SIG-M5 treated with dmso at 0.1 percent for 504 hours (cell line): Measurements from ENCODE around the gene UQCR10.

Experiments
- DNase-seq: peaks from one replicate; lab custom pipeline; 2025; ENCODE audit not compliant: unreplicated experiment; lab: John Stamatoyannopoulos, UW

Gene UQCR10

GRCh38 chr22:29797351-29797750 lies 30.2 kb downstream of the UQCR10 start:
- peak; percentile 45 for DNase-seq

- DNase-seq = peak; percentile 18
Observed at GRCh38 chr22:29798318-29798717, 31.1 kb downstream of the UQCR10 start.

DNA sequence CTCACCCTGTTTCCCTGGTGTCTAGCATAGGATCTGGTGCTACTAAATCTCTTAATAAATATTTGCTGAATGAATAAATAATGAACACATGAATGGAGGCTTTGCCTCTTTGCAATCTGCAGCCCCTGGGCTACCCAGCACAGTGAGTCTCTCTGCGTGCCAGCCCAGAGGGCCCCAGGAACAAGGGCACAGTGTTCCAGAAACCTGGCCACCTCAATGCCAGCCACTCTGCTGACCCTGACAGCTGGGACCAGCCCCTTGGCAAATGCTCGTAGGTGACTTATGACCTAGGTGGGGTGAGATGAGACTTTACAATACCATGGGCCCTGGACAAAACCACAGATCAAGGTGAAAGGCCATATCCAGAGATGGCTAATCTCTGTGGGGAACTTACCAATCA lies 31.6 kb downstream of the UQCR10 start:
- no peak for DNase-seq

- peak; percentile 77 for DNase-seq
Observed at GRCh38 chr22:29799217-29799680, 32.1 kb downstream of the UQCR10 start.

- no peak for DNase-seq
Observed at GRCh38 chr22:29801153-29801552, 34.0 kb downstream of the UQCR10 start.

GRCh38 chr22:29801796-29802195 lies 34.6 kb downstream of the UQCR10 start:
- DNase-seq = no peak

GRCh38 chr22:29803190-29803589 lies 36.0 kb downstream of the UQCR10 start:
- DNase-seq = no peak

DNA sequence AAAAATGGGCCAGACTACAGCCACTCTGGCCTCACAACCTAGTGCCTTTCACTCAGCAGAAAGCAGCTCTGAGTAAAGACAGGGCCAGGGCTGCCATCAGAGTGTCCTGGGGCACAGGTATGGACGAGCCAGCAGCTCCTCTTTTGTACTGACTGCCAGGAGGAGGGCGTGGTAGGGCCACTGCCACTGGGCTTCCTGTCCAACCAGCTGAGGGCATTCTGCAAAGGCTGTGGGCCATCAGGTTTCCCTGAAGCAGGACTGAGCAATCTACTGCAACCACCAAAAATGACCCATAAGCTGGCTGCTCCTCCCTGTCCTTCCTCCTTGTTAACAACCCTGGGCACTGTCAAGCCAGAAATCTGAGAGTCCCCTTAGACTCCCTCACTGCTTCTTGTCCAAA lies 37.8 kb downstream of the UQCR10 start:
- no peak for DNase-seq

DNA sequence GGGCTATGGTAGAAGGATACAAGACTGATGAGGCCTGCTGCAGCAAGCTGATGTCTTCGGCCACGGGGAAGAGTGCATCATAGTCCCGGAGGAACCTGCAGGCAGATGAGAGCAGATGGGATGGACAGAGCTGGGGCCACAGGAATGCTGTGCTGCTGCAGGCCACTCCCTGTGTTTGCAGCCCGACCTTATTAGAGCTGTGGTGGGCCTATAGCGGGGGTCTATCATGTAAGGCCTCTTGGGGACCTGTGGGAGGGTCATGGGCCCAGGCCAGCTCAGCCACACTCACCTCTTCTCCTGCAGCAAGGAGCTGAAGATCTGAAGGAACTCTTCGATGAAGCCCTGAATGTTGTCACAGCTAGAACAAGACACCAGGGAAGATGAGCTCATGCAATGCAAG lies 39.0 kb downstream of the UQCR10 start:
- no peak for DNase-seq

DNA sequence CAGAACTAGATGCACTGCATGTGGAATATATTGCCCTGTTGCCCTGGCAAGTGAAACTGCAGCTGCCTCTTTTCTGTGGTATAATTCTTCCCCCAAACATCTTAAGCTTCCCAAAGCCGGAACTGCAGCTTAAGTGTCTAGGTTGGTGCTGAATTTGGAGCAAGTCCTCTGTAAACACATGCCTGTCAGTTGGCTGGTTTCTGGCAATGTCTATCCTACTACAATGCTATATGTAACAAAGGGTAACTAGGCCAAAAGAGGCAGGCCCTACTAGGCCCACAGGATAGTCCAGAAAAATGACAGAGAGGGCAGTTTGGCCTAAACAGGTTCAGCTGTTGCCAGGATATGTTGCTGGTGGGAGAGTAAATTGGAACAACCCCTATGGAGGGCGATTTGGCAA lies 43.0 kb downstream of the UQCR10 start:
- no peak for DNase-seq

DNA sequence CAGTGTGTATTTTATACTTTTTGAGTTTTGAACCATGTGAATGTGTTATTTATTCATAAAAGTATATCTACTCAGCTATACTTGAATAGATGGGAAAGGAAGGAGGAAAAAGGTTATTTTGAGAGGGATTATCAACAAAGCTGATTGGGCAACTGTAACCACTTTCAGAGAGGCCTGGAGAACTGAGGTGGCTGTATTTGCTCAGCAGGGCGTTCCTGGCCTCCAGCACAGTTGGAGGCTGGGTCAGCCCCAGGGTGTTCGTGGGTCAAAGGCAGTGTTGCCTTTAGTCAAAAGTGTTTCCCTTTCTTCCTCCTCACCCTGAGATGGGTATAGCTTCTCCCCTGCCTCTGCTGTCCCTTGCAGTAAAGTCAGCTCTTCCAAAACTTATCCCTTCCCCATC lies 44.2 kb downstream of the UQCR10 start:
- peak; percentile 3 for DNase-seq

GRCh38 chr22:29813126-29813525 lies 46.0 kb downstream of the UQCR10 start:
- DNase-seq = no peak

DNA sequence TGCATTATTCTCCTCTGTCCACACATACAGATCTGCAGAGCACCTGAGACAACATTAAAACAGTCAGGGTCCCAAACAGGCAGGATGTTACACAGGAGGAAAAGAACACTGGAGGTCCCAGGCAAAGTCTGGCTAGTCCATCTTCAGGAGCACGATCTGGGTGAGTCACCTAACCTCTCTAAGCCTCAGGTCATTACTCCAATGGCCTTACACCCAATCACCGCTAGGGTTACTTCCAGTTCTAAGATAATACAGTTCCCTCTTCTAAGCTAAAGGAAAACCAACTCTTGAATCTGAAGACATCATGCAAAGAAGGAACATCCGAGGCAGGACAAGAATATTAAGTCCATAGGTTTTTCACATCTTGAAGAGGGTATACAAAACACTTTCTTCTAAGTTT lies 46.4 kb downstream of the UQCR10 start:
- DNase-seq = peak; percentile 5

GRCh38 chr22:29814003-29814402 lies 46.8 kb downstream of the UQCR10 start:
- DNase-seq = no peak

- no peak for DNase-seq
Observed at GRCh38 chr22:29815580-29815979, 48.4 kb downstream of the UQCR10 start.

DNA sequence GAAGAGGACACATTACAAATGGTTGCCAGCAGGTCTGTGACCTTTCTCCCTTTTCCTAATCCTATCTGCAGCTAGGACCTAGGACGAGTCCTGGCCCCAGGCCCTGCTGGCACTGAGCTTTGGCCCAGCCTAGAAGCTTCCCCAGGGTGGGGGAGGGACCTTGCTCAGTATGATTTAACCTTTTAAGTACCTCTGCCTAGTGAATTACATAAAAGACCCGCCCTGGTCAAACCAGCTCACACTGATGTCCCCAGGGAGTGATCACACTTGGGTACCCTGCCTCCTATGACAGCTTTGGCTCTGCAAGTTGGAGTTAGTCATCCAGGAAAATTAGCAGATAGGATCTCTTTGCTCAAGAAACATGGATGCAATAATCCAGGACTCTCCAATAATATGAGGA lies 49.0 kb downstream of the UQCR10 start:
- no peak for DNase-seq

DNA sequence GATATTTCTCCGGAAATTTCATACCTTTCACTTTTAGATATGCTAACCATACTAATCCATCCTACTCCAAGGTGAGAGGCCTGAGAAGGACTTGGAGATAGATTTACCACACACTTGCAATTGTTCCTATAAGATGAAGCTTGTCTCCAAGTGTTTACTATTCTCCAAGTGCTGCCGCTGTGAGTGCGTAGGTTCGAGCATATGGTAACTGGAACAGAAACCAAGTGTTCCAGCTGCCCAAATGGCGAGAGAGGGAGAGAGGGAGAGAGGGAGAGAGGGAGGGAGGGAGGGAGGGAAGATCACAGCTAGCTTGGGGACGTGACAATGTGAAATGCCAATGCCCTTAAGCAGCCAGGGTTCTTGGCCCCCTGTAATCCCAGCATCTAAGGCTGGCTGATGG lies 49.4 kb downstream of the UQCR10 start:
- DNase-seq = no peak

GRCh38 chr22:29816980-29817379 lies 49.8 kb downstream of the UQCR10 start:
- no peak for DNase-seq

- DNase-seq = no peak
Observed at GRCh38 chr22:29817724-29818123, 50.6 kb downstream of the UQCR10 start.

- DNase-seq = no peak
Observed at GRCh38 chr22:29819501-29819900, 52.3 kb downstream of the UQCR10 start.
